ENCODE results near the gene CDH22. TPM values are rescaled to one million over a fixed set of nuclear protein-coding genes. Genes with fewer than 3 reads are reported as not detected.

CDH22 gene
- total RNA-seq, 1 experiment from 2014 or later, result not detected

GRCh38 chr20:46131396-46131795, 176.9 kb downstream of the CDH22 start:
- H3K27ac ChIP-seq (ENCODE audit: low read length), result no peak overlapping the region
- H3K27me3 ChIP-seq (ENCODE audit: control insufficient read depth, insufficient read depth, low read length), result peaks cover 6% of the 10 kb centered on the region; the same call in 1 of the 2 replicates
- H3K9me3 ChIP-seq (ENCODE audit: control insufficient read depth, insufficient read depth, low read depth, low read length), result no peaks in the 10 kb centered on the region
- BruUV-seq (replicated peaks), result no TSS peak
- ChIA-PET POLR2A (no interaction called here), CTCF (no interaction called here)
- peaks cover 4% of the 10 kb centered on the region; the same call in 1 of the 2 replicates for H3K4me1 ChIP-seq (ENCODE audit: control insufficient read depth, insufficient read depth, low read length)
- intact Hi-C loops (cut with micrococcal nuclease; ENCODE audit: unreplicated experiment), result loop anchor here (5.0 kb wide), 1 partner anchor 121 kb away; no protein-coding TSS in a partner anchor
- no peak overlapping the region for H3K4me3 ChIP-seq (ENCODE audit: low read depth in 2 of 2, low read length in 2 of 2)
- TF ChIP-seq SIN3A (IDR thresholded peaks at IDR 0.05; ENCODE audit: borderline replicate concordance, insufficient read depth, low read depth, low read length) (no peak), CTCF (IDR thresholded peaks at IDR 0.05) (no peak), POLR2AphosphoS5 (IDR thresholded peaks at IDR 0.05; ENCODE audit: low read depth, low read length) (no peak), TCF7L2 (IDR thresholded peaks at IDR 0.05; ENCODE audit: low read depth, low read length) (no peak), REST (IDR thresholded peaks at IDR 0.05; ENCODE audit: insufficient read depth in 1 of 2, low read depth in 2 of 2, low read length in 1 of 2) (no peak)
- DNase-seq (ENCODE audit: low read depth, low spot score) (no peak), ATAC-seq (no peak)
- H3K36me3 ChIP-seq (ENCODE audit: control insufficient read depth, insufficient read depth, low read length), result no peaks in the 10 kb centered on the region
- in situ Hi-C loops (cut with HindIII; ENCODE audit: low pct_unique_long_range_greater_than_20kb, low sequenced_read_pairs), result no loop called here

GRCh38 chr20:46130534-46130933, 177.8 kb downstream of the CDH22 start:
- in situ Hi-C loops (cut with HindIII; ENCODE audit: low pct_unique_long_range_greater_than_20kb, low sequenced_read_pairs) (no loop called here), intact Hi-C loops (cut with micrococcal nuclease; ENCODE audit: unreplicated experiment) (loop anchor here (5.0 kb wide), 1 partner anchor 122 kb away; no protein-coding TSS in a partner anchor)
- no TSS peak for BruUV-seq (replicated peaks)
- H3K36me3 ChIP-seq (ENCODE audit: control insufficient read depth, insufficient read depth, low read length), result no peaks in the 10 kb centered on the region
- TF ChIP-seq SIN3A (IDR thresholded peaks at IDR 0.05; ENCODE audit: borderline replicate concordance, insufficient read depth, low read depth, low read length), result no peak
- no peak for TF ChIP-seq POLR2AphosphoS5 (IDR thresholded peaks at IDR 0.05; ENCODE audit: low read depth, low read length)
- TF ChIP-seq CTCF (IDR thresholded peaks at IDR 0.05), result no peak
- no peak for TF ChIP-seq TCF7L2 (IDR thresholded peaks at IDR 0.05; ENCODE audit: low read depth, low read length)
- no peak for TF ChIP-seq REST (IDR thresholded peaks at IDR 0.05; ENCODE audit: insufficient read depth in 1 of 2, low read depth in 2 of 2, low read length in 1 of 2)
- H3K9me3 ChIP-seq (ENCODE audit: control insufficient read depth, insufficient read depth, low read depth, low read length), result no peaks in the 10 kb centered on the region
- ATAC-seq, result no peak
- no peak for DNase-seq (ENCODE audit: low read depth, low spot score)
- H3K27me3 ChIP-seq (ENCODE audit: control insufficient read depth, insufficient read depth, low read length), result peaks cover 6% of the 10 kb centered on the region; the same call in 1 of the 2 replicates
- H3K4me3 ChIP-seq (ENCODE audit: low read depth in 2 of 2, low read length in 2 of 2), result no peak overlapping the region
- peaks cover 4% of the 10 kb centered on the region; the same call in 1 of the 2 replicates for H3K4me1 ChIP-seq (ENCODE audit: control insufficient read depth, insufficient read depth, low read length)
- CTCF ChIA-PET, result no interaction called here
- POLR2A ChIA-PET, result no interaction called here
- H3K27ac ChIP-seq (ENCODE audit: low read length), result no peak overlapping the region
